Right atrium auricular region (tissue), 2 donors: Measurements from ENCODE around the gene CALD1. TPM values are rescaled to one million over a fixed set of nuclear protein-coding genes. Genes with fewer than 3 reads are reported as not detected.

Experiments
- DNase-seq: peaks from one replicate; pipeline ENCODE4 v3.0.0-alpha.2; 2019; ENCODE audit warnings: low spot score
- H3K27ac ChIP-seq, 2 donors: fragments of 200-600 bp; sonication (generic); 1 replicate in 1 of 2; 2 replicates in 1 of 2; pipeline ENCODE4 v1.5.1; 2016 to 2019
- H3K27me3 ChIP-seq, 2 donors: fragments of 200-600 bp; sonication (generic); one replicate each; pipeline versions ENCODE4 v1.5.1 to v1.6.0; 2017 to 2019
- H3K36me3 ChIP-seq: fragments of 200-600 bp; sonication (generic); one replicate; pipeline ENCODE4 v1.5.1; 2016
- H3K4me1 ChIP-seq, 2 donors: fragments of 200-600 bp; sonication (generic); one replicate each; pipeline versions ENCODE4 v1.5.1 to v1.6.0; 2017 to 2019
- H3K4me3 ChIP-seq, 2 donors: fragments of 200-600 bp; sonication (generic); 1 replicate in 1 of 2; 2 replicates in 1 of 2; pipeline ENCODE4 v1.5.1; 2017 to 2019; ENCODE audit warnings: mild to moderate bottlenecking in 1 of 2, moderate library complexity in 1 of 2
- H3K9me3 ChIP-seq, 2 donors: fragments of 200-600 bp; sonication (generic); one replicate each; pipeline ENCODE4 v1.5.1; 2019
- total RNA-seq, 2 donors: library from RNA; depleted of rRNA; stranded (reverse); fragments of >200 nt; gene quantifications; one replicate each; pipeline ENCODE4 v1.1.0, GENCODE V29; 2016
- TF ChIP-seq, protein P1 (sequence below), 2 donors: fragments of 200-600 bp; sonication (generic); IDR thresholded peaks; one replicate each; pipeline ENCODE4 v1.5.1; 2019; ENCODE audit warnings: antibody characterized with exemption in 2 of 2

Gene CALD1
- total RNA-seq, 2 donors from 2014 or later = 119 to 157 TPM

DNA sequence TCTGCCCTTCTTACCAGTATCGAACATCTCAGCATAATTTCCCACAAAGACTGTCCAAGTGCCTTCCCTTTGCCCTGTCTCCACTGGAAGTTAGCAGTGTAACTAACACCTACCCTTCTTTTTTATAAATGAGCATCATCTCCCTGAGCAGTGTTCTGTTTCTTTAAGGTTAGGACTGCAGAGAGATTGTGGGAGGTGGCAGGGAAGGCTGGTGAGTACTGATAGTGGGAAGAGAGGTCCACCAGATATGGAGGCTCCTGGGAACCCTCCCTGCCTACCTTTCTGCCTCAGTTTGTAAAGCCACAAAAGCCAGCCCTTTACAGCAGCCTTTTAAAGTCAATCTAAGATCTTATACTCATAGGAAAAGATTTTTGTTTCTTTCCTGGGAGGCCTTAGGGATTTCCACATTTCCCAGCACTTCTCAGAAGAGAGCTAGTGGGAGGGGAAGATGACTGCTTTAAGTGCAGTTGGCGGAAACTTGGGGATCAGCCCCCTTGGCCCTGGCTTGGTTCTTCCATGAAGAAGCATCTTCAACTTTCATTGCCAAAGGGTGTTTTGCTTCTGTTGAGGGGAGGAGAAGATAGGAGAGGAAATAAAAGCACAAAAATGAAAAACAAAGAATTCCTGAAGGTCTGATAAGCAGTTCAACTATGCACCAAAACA, 36.6 kb upstream of the CALD1 start:
- TF ChIP-seq, protein P1, sequence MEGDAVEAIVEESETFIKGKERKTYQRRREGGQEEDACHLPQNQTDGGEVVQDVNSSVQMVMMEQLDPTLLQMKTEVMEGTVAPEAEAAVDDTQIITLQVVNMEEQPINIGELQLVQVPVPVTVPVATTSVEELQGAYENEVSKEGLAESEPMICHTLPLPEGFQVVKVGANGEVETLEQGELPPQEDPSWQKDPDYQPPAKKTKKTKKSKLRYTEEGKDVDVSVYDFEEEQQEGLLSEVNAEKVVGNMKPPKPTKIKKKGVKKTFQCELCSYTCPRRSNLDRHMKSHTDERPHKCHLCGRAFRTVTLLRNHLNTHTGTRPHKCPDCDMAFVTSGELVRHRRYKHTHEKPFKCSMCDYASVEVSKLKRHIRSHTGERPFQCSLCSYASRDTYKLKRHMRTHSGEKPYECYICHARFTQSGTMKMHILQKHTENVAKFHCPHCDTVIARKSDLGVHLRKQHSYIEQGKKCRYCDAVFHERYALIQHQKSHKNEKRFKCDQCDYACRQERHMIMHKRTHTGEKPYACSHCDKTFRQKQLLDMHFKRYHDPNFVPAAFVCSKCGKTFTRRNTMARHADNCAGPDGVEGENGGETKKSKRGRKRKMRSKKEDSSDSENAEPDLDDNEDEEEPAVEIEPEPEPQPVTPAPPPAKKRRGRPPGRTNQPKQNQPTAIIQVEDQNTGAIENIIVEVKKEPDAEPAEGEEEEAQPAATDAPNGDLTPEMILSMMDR (IDR thresholded peaks at IDR 0.05) = no peak
- Histone ChIP-seq H3K27ac (peak overlapping the region; percentile 59 to 61), H3K4me3 (no peak overlapping the region), H3K9me3 (no peaks in the 10 kb centered on the region), H3K4me1 (peaks cover 0 to 19% of the 10 kb centered on the region in 2 donors), H3K27me3 (no peaks in the 10 kb centered on the region), H3K36me3 (no peaks in the 10 kb centered on the region)
- DNase-seq = no peak

DNA sequence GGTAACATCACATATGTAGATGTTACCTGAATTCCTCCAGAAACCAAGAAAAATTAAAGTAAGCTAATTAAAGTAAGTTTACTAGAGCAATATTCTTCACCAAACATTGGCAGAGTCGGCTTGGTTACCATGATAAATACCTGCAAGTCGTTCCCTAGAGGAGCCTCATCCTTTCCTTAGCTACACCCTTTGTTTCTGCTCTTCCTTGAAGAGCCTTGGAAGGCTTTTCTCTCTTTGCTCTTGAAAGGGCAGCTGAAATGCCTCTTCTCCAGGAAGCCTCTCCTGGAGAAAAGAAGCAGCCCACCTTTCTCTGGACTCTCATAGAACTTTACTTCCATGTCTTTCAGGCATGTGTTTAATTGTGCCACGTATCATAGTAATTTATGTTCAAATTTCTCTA, 34.9 kb upstream of the CALD1 start:
- no peak overlapping the region for H3K4me3 ChIP-seq
- no peaks in the 10 kb centered on the region for H3K36me3 ChIP-seq
- no peak overlapping the region for H3K27ac ChIP-seq
- H3K4me1 ChIP-seq = peaks cover 0 to 19% of the 10 kb centered on the region in 2 donors
- TF ChIP-seq, protein P1 (IDR thresholded peaks at IDR 0.05) = no peak
- H3K9me3 ChIP-seq = no peaks in the 10 kb centered on the region
- H3K27me3 ChIP-seq = no peaks in the 10 kb centered on the region
- DNase-seq = no peak

DNA sequence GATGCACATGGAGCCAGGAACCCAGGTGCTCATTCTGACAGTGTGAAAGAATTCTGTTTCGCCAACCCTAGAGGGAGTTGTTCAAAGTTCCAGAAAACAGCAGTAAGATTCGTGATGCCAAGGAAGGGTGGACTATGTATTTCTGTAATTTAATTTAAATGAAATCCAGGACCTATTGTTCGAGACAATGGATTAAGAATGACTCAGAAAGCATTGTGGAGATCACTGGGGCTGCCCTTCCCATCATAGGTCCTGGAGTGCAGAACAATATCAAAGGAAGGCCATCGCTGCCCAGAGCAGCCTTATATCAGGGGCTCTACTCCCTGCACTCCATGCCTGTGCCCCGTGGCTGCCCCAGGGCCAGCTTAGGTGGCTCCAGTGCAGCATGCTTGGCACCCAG, 32.1 kb upstream of the CALD1 start:
- no peak for DNase-seq
- no peaks in the 10 kb centered on the region for H3K36me3 ChIP-seq
- no peak overlapping the region for H3K27ac ChIP-seq
- H3K4me3 ChIP-seq = no peak overlapping the region
- no peaks in the 10 kb centered on the region for H3K9me3 ChIP-seq
- H3K27me3 ChIP-seq = no peaks in the 10 kb centered on the region
- H3K4me1 ChIP-seq = peaks cover 0 to 20% of the 10 kb centered on the region in 2 donors
- TF ChIP-seq, protein P1 (IDR thresholded peaks at IDR 0.05) = no peak

DNA sequence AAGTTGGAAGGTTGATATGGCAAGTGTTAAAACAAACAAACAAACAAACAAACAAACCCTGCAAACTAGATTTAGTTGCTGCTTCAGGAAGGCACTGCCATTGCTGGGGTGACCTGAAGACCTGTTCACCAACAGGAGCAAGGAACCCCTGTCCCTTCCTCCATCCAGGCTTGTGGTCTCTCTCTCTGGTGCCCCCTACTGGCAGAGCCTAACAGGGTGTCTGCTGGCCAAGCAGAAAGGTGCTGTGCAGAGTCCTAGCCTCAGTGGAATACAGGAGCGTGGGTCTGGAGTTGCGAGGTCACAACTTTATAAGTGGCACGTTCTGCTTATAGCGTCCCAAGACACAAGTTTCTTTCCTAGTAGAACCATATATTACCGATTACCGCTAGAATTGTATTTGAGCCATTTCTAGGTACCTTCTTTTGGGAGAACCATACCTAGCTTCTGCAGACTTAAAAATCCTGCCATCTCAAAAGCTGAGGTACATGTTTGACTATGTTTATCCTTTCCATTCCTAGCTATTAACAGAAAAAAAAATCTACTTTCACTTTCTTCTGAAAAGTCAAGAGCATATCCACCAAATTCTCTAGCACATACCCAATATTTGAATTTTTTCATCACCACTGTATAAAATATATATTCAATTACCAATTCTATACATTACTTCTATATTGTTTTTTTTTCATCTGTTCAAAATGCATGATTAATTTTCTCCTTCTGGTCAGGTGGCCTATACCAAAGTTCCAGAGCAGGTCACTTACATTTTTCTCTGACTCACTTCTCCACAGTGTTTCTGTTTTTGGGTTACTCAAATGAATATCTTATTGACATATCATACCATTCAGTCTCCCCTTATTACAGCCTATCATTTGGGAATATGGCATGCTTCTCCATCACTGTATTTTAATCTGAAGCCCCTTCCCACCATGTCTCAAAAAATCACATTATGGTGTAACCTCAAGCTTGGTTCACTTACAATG, 29.1 kb upstream of the CALD1 start:
- no peak overlapping the region for H3K4me3 ChIP-seq
- DNase-seq = no peak
- H3K36me3 ChIP-seq = no peaks in the 10 kb centered on the region
- no peaks in the 10 kb centered on the region for H3K9me3 ChIP-seq
- no peaks in the 10 kb centered on the region for H3K27me3 ChIP-seq
- TF ChIP-seq, protein P1 (IDR thresholded peaks at IDR 0.05) = peak; percentile 51 to 80
- peaks cover 0 to 9% of the 10 kb centered on the region in 2 donors for H3K4me1 ChIP-seq
- H3K27ac ChIP-seq = no peak overlapping the region

DNA sequence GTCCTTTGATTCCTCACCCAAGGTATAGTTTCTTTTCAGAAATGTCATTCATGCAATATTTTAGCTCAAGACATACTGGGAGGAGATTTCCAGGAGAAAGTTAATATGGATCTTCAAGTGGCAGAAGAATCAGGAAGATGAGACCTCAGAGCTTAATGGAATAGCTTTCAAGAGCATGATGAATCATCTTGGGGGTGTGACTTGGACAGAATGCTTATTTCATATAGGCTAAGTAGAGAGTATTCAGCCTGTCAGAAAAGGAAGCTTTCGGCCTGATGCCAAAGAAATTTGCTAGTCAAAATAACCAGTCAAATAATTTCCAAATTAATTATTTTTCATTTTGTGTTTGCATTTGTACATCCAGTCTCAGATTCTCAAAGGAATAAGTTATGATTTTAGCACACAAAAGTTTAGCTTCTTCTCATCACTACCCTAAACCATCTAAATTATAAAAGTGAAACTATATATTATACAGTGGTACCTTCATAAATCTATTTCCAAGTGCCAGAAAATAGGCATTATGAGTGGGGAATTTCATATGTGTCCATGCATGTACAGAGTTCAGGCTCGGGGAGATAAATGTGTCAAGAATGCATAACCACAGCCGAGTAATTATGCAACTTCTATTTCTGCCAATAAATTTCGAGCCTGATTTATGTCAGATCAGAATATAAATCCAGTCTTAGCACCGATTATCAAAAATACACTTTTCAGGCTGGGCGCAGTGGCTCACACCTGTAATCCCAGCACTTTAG, 27.3 kb upstream of the CALD1 start:
- no peak overlapping the region for H3K27ac ChIP-seq
- no peak for DNase-seq
- TF ChIP-seq, protein P1 (IDR thresholded peaks at IDR 0.05) = no peak
- H3K9me3 ChIP-seq = no peaks in the 10 kb centered on the region
- H3K27me3 ChIP-seq = no peaks in the 10 kb centered on the region
- no peaks in the 10 kb centered on the region for H3K36me3 ChIP-seq
- peaks cover 0 to 9% of the 10 kb centered on the region in 2 donors for H3K4me1 ChIP-seq
- no peak overlapping the region for H3K4me3 ChIP-seq
